GM18951 (cell line): ENCODE measurements around the gene STK10.

Experiments
- POLR2A ChIP-seq: IDR thresholded peaks from 4 replicates; pipeline ENCODE4 v1.6.1; 2011; ENCODE audit warnings: mild to moderate bottlenecking; ENCODE audit not compliant: insufficient read length, insufficient read depth; ENCODE audit errors: extremely low read depth
- in situ Hi-C: fragments of 300-500 bp; cut with MboI; formaldehyde crosslinking; loops from one replicate; pipeline ENCODE4 v1.12.0; 2022; ENCODE audit warnings: low sequenced_read_pairs, mixed read lengths, inconsistent platforms; ENCODE audit not compliant: unreplicated experiment

The STK10 gene

GRCh38 chr5:172055996-172056395, 132.0 kb downstream of the STK10 start:
- in situ Hi-C loops, result no loop called here
- no peak for TF ChIP-seq POLR2A

DNA sequence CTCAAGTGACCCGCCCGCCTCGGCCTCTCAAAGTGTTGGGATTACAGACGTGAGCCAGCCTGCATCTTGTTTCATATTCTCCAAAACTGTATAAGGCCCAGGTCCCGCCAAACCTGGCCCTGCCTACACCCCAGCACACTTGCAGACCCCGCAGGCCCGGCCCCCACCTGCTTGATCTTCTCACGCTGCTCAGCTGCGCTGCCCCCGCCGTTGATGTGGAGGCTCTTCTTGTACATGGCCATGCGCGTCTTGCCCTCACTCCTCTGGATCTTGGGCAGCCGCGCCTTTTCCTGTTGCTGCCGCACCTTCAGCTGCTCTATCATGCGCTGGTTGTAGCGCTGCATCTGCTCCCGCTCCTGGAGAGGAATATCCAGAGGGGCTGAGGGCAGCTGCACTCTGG, 132.6 kb downstream of the STK10 start:
- in situ Hi-C loops, result no loop called here
- TF ChIP-seq POLR2A, result no peak

DNA sequence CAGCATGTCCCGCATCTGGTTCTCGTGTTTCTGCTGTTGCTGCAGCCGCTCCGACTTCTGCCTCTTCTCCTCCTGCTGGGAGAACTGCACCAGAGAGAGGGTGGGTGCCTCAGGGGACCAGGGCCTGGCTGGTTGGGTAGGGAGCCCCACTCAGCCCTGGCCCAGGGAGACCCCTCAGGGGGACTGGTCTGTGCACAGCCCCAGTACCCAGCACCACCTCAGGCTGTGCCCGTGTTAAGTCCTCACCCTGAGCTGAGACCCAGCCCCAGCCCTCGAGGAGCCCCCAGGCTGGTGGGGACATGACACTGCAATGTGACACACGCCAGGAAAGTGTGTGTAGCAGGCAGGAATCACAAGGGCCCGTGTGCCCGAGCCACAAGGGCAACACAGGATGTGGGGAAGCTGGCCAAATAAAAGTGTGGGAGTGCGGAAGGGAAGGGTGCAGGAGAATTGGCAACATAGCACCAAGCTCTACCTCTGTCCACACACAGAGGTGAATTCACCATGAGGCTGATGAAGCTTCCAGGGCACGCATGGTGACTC, 133.3 kb downstream of the STK10 start:
- in situ Hi-C loops, result no loop called here
- TF ChIP-seq POLR2A, result no peak

DNA sequence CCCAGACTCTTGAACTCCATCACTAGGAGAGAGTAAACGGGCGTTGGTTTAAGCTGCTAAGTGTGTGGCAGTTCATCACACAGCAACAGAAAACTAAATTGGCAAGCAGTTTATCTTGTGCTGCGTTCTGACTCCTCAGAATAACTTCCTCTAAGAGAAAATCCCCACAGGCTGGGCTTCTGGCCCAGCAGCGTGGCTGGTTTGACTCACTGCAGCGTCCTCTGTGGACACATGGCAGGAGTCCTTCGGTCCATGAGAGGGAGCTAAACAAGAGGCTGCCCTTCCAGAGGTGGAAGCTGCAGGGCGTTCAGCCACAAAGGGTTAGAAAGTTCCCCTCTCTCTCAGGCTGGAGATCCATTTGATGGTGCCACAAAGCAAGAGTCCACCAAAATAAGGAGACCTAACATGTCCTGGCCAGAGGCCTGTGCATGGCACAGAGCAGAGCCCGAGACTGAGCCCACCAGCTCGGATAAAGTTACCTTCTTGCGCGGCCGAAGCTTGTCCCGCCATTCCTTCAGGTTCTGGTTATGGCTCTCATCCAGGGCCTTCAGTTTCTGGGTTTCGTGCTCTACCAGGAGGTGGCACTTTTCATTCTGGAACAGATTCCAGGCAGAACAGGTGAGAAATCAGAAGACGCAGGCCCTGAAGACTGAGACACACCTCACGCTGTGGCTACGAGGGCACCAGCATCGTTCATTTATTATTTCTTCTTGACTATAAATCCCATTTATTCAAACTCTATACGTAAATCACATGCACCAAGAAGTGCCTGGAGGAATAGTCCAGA, 135.4 kb downstream of the STK10 start:
- no peak for TF ChIP-seq POLR2A
- in situ Hi-C loops, result no loop called here

- no peak for TF ChIP-seq POLR2A
- in situ Hi-C loops, result no loop called here
Measured at GRCh38 chr5:172051643-172052339, 136.2 kb downstream of the STK10 start.

DNA sequence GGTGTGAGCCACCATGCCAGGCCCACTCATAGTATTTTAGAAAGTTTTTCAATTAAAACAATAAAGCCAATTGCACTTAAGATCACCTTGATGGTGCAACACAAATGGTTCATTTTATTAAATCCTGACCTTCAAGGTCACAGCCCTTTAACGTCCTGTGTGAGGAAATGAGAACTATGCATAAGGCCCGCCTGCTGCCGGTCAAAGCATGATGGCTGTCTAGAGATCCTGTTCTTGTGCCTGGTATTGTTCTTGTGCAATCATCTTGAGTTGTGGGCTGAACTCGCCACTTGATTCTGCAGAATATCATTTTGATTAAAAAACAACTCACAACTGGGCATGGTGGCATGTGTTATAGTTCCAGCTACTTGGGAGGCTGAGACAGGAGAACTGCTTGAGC, 137.9 kb downstream of the STK10 start:
- in situ Hi-C loops, result no loop called here
- no peak for TF ChIP-seq POLR2A

DNA sequence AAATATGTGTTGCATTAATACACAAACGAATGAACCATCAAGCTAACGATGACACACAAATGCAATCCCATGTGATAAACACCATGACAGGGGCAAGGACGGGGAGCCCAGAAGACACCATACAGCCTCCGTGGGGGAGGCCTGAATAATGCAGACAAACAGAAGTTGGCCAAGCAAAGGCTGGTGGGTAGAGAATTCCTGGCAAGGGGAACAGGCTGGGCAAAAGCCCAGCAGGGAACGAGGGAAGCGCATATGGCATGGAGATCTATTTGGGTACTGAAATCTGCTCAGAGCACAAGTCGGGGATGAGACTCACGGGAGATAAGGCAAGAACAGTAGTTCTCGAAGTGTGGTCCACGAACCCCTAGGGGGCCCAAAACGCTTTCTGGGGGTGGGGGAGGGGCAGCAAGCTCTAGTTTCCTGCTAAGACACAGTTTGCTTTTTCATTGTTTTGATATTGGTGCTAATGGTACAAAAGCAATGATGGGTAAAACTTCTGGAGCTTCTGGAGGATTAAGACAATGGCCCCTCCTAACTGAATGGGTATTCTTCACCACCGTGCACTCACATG, 138.7 kb downstream of the STK10 start:
- TF ChIP-seq POLR2A, result no peak
- in situ Hi-C loops, result loop anchor here (5.0 to 25.0 kb wide), 2 partner anchors 132 to 637 kb away; partner anchors contain the start of gene FGF18

DNA sequence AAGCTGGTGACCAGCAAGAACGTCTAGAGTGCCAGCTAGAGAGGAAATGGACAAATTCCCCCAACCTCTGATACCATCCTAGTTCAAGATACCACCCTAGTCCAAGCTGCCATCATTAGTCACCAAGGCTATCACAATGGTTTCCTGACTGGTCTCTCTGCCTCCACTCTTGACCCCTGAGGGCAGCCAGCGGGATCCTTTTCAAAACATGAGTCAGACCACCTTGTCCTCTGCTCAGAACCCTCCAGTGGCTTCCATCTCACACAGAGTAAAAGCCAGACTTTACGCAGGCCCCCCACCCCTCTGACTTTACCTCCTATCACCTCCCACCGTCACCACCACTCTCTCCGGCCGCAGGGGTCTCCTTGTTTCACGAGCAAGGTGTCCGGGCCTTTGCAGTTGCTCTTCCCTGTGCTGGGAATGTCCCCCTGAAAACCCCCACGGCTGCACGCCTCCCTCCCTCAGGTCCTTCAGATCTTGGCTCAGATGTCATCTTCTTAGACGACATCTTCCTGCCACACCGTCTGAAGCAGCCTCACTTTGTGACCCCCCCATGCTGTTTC, 139.4 kb downstream of the STK10 start:
- in situ Hi-C loops, result loop anchor here (5.0 to 25.0 kb wide), 2 partner anchors 131 to 636 kb away; partner anchors contain the start of gene FGF18
- no peak for TF ChIP-seq POLR2A

- TF ChIP-seq POLR2A, result no peak
Measured at GRCh38 chr5:172048170-172048422, 139.9 kb downstream of the STK10 start.

GRCh38 chr5:172046593-172046992, 141.4 kb downstream of the STK10 start:
- in situ Hi-C loops, result loop anchor here (5.0 to 25.0 kb wide), 2 partner anchors 129 to 634 kb away; partner anchors contain the start of gene FGF18
- TF ChIP-seq POLR2A, result no peak

More at GRCh38 chr5:172048170-172048422, 139.9 kb downstream of the STK10 start:
- in situ Hi-C loops, result loop anchor here (5.0 to 25.0 kb wide), 2 partner anchors 131 to 636 kb away; partner anchors contain the start of gene FGF18

- TF ChIP-seq POLR2A, result no peak
- in situ Hi-C loops, result loop anchor here (5.0 to 25.0 kb wide), 2 partner anchors 128 to 633 kb away; partner anchors contain the start of gene FGF18
Measured at GRCh38 chr5:172045315-172045632, 142.8 kb downstream of the STK10 start.

DNA sequence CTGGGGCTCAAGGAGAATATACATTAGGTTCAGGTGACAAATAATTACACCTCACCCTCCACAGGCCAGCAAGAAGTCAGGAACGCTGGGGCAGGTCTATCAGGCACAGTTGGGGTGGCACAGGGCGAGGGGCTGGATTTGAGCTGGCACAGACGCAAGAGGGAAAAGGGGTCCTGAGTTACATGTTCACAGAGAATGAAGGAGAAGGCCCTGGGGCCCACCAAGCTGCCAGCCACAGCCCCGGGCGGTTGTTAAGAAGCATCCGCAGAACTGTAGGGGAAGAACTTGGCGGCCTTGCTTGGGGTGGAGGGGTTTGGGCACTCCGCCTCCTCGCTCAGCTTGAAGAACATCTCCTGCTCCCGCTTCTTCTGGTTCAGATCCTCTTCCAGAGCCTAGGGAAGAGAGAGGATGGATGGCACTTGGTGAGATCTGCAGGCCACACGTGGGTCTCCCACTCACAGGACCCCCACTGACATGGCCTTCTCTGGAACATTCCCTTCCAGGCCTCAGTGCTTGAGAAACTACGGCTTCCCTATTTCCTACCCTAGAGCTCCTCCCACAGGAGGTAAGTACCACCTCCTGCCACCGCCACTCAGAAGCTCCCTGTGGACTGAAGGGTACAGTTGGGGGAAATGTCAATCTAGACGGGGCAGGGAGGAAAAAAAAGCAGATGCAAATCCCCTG, 143.3 kb downstream of the STK10 start:
- in situ Hi-C loops, result loop anchor here (5.0 to 25.0 kb wide), 2 partner anchors 127 to 632 kb away; partner anchors contain the start of gene FGF18
- no peak for TF ChIP-seq POLR2A
